Astrocyte (in vitro differentiated cells and primary cell): ENCODE results near the gene ZC3H13. TPM values are rescaled to one million over a fixed set of nuclear protein-coding genes. Genes with fewer than 3 reads are reported as not detected.

Source experiments
- DNase-seq: peaks from one replicate; pipeline ENCODE4 v3.0.0-alpha.2; 2010; ENCODE audit warnings: low read depth
- FAIRE-seq: peaks from 2 replicates; lab custom pipeline; 2011; peaks lifted over from hg19 to GRCh38; lab: Jason Lieb, UNC
- H2AFZ ChIP-seq: 2 replicates; pipeline ENCODE4 v1.6.0; 2012; ENCODE audit warnings: low read depth, low read length, inconsistent platforms
- H3K27ac ChIP-seq: 2 replicates; pipeline ENCODE4 v1.5.1; 2011; ENCODE audit warnings: low read depth, low read length, inconsistent platforms
- H3K27me3 ChIP-seq: 2 replicates; pipeline ENCODE4 v1.6.0; 2011; ENCODE audit warnings: low read length, inconsistent platforms; ENCODE audit not compliant: insufficient read depth
- H3K36me3 ChIP-seq: 2 replicates; pipeline ENCODE4 v1.5.1; 2011; ENCODE audit warnings: low read length, inconsistent platforms; ENCODE audit not compliant: insufficient read depth
- H3K4me1 ChIP-seq: 2 replicates; pipeline ENCODE4 v1.5.1; 2011; ENCODE audit warnings: low read length, inconsistent platforms; ENCODE audit not compliant: insufficient read depth
- H3K4me2 ChIP-seq: 2 replicates; pipeline ENCODE4 v1.6.0; 2012; ENCODE audit warnings: low read length, inconsistent platforms
- H3K4me3 ChIP-seq: 2 replicates; pipeline ENCODE4 v1.5.1; 2011; ENCODE audit warnings: low read depth, mild to moderate bottlenecking, low read length, inconsistent platforms; ENCODE audit not compliant: insufficient read depth
- H3K79me2 ChIP-seq: 2 replicates; pipeline ENCODE4 v1.6.0; 2012; ENCODE audit warnings: mild to moderate bottlenecking, low read length, inconsistent platforms; ENCODE audit not compliant: insufficient read depth
- H3K9ac ChIP-seq: 2 replicates; pipeline ENCODE4 v1.6.0; 2012; ENCODE audit warnings: mild to moderate bottlenecking, low read length, inconsistent platforms
- H3K9me3 ChIP-seq: 2 replicates; pipeline ENCODE4 v1.5.1; 2012; ENCODE audit warnings: low read depth, mild to moderate bottlenecking, low read length, inconsistent platforms; ENCODE audit not compliant: insufficient read depth
- H4K20me1 ChIP-seq: 2 replicates; pipeline ENCODE4 v1.6.0; 2012; ENCODE audit warnings: low read length, inconsistent platforms; ENCODE audit not compliant: insufficient read depth
- H3K27ac Mint-ChIP-seq: one replicate; pipeline ENCODE4 v1.8.0; 2021; ENCODE audit warnings: mild to moderate bottlenecking, mixed read lengths; ENCODE audit not compliant: unreplicated experiment
- H3K27me3 Mint-ChIP-seq: one replicate; pipeline ENCODE4 v1.8.0; 2021; ENCODE audit warnings: low read depth, mixed read lengths; ENCODE audit not compliant: unreplicated experiment
- H3K36me3 Mint-ChIP-seq: one replicate; pipeline ENCODE4 v1.8.0; 2021; ENCODE audit warnings: low read depth, mixed read lengths; ENCODE audit not compliant: unreplicated experiment
- H3K4me1 Mint-ChIP-seq: one replicate; pipeline ENCODE4 v1.8.0; 2021; ENCODE audit warnings: low read depth, mixed read lengths; ENCODE audit not compliant: unreplicated experiment
- H3K4me3 Mint-ChIP-seq: one replicate; pipeline ENCODE4 v1.8.0; 2021; ENCODE audit warnings: mild to moderate bottlenecking, moderate library complexity, mixed read lengths; ENCODE audit not compliant: unreplicated experiment
- H3K9me3 Mint-ChIP-seq: one replicate; pipeline ENCODE4 v1.8.0; 2021; ENCODE audit warnings: mild to moderate bottlenecking, mixed read lengths; ENCODE audit not compliant: unreplicated experiment
- CTCF ChIP-seq: IDR thresholded peaks from 2 replicates; pipeline ENCODE4 v1.5.1; 2011; ENCODE audit warnings: low read depth, mild to moderate bottlenecking, inconsistent platforms, low read length, moderate library complexity; ENCODE audit not compliant: insufficient read depth
- EZH2 ChIP-seq: IDR thresholded peaks from 2 replicates; pipeline ENCODE4 v1.6.1; 2012; ENCODE audit warnings: mild to moderate bottlenecking, low read length, inconsistent platforms; ENCODE audit not compliant: insufficient read depth
- total RNA-seq: library from RNA; stranded (reverse); gene quantifications from 2 replicates; pipeline ENCODE4 v1.2.1, GENCODE V29; 2021

ZC3H13 gene
- total RNA-seq, 1 donor from 2014 or later, result 39.6 TPM

GRCh38 chr13:45907503-45907902 is 145.0 kb downstream of the ZC3H13 start:
- no peaks in the 10 kb centered on the region for H3K79me2 ChIP-seq
- Mint-ChIP-seq H3K27me3 (peaks cover 8% of the 10 kb centered on the region), H3K9me3 (no peaks in the 10 kb centered on the region), H3K36me3 (no peaks in the 10 kb centered on the region), H3K4me1 (no peaks in the 10 kb centered on the region), H3K4me3 (no peak overlapping the region), H3K27ac (no peak overlapping the region)
- no peak for DNase-seq
- H3K36me3 ChIP-seq, result no peaks in the 10 kb centered on the region
- H3K9ac ChIP-seq, result no peak overlapping the region
- no peak overlapping the region for H3K4me3 ChIP-seq
- no peaks in the 10 kb centered on the region for H3K27me3 ChIP-seq
- FAIRE-seq, result no peak
- H4K20me1 ChIP-seq, result no peaks in the 10 kb centered on the region
- H3K4me1 ChIP-seq, result no peaks in the 10 kb centered on the region
- no peak overlapping the region for H3K4me2 ChIP-seq
- H2AFZ ChIP-seq, result no peak overlapping the region
- no peaks in the 10 kb centered on the region for H3K9me3 ChIP-seq
- no peak overlapping the region for H3K27ac ChIP-seq
- TF ChIP-seq CTCF, result no peak
- no peak for TF ChIP-seq EZH2

Other genes with a start within 250 kb of the ZC3H13 start
- 0.07 TPM in 1 of 2 replicates, not detected in the other for gene SIAH3, start 201.0 kb downstream of the ZC3H13 start, total RNA-seq
- gene CPB2, start 52.3 kb upstream of the ZC3H13 start, total RNA-seq, result not detected in 2 replicates
- gene LCP1, start 129.4 kb upstream of the ZC3H13 start, total RNA-seq, result 7.3 and 8.4 TPM in 2 replicates
- 0.14 TPM in 1 of 2 replicates, not detected in the other for gene LRRC63, start 159.2 kb upstream of the ZC3H13 start, total RNA-seq